HepG2 (cell line): ENCODE results near the gene POMP.

Experiments used
- ATRX ChIP-seq: sonication (generic); formaldehyde crosslinking; IDR thresholded peaks from 2 replicates; pipeline ENCODE4 v1.4.0; 2020; ENCODE audit warnings: missing genetic modification reagents, borderline replicate concordance
- FOXJ3 ChIP-seq: sonication (generic); formaldehyde crosslinking; IDR thresholded peaks from 2 replicates; pipeline ENCODE4 v1.4.0; 2020; ENCODE audit warnings: missing genetic modification reagents, mild to moderate bottlenecking, borderline replicate concordance
- HMG20B ChIP-seq: conservative IDR thresholded peaks from 2 replicates; pipeline ENCODE4 v1.6.1; 2016; ENCODE audit warnings: missing genetic modification reagents, missing compliant biosample characterization
- KMT2B ChIP-seq: IDR thresholded peaks from 2 replicates; pipeline ENCODE4 v1.6.1; 2016; ENCODE audit warnings: missing genetic modification reagents, missing compliant biosample characterization
- PRPF4 ChIP-seq: fragments of 200-400 bp; formaldehyde crosslinking; IDR thresholded peaks from 2 replicates; pipeline ENCODE4 v1.6.1; 2016; ENCODE audit warnings: low read length, low read depth; ENCODE audit not compliant: poor library complexity, severe bottlenecking
- TCF12 ChIP-seq, 2 experiments: fragments of 450-650 bp in 1 of 2; sonication (generic) in 1 of 2; formaldehyde crosslinking in 1 of 2; IDR thresholded peaks; 2 replicates each; pipeline versions ENCODE4 v1.6.1 to v1.8.0; 2017 to 2022; ENCODE audit warnings: antibody characterized with exemption in 1 of 2, mild to moderate bottlenecking in 1 of 2, missing genetic modification reagents in 1 of 2, moderate library complexity in 1 of 2
- ZIK1 ChIP-seq: sonication (generic); formaldehyde crosslinking; IDR thresholded peaks from 2 replicates; pipeline ENCODE4 v1.5.0; 2020; ENCODE audit warnings: mild to moderate bottlenecking, low read depth, missing genetic modification reagents, borderline replicate concordance
- ZNF124 ChIP-seq: sonication (generic); formaldehyde crosslinking; IDR thresholded peaks from 2 replicates; pipeline ENCODE4 v1.4.0; 2020; ENCODE audit warnings: missing genetic modification reagents
- TF ChIP-seq, protein P1 (sequence below): sonication (generic); formaldehyde crosslinking; IDR thresholded peaks from 2 replicates; pipeline ENCODE4 v1.4.0; 2020; ENCODE audit warnings: mild to moderate bottlenecking, missing genetic modification reagents

DNA sequence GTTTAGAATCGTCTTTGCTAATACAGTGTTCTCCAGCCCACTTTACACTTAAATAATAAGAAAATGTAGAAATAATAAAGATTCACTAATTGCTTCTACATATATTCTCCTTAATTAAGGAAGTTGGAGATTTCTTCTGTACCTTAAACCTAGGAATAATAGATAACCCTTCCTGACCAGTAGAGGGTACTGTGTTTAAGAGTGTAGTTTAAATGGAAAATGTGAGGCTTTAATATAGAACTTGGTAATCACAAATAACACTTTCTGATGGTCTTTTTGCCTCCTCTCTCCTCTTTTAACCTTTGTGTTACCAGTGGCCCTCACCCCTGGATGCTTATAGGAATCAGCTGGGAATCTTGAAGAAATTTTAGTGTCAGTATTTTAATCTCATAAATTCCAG lies 20.7 kb downstream of the POMP start:
- TF ChIP-seq KMT2B (no peak), TCF12 (IDR thresholded peaks at IDR 0.05) (no peak), TCF12 (CRISPR knock-in tag; IDR thresholded peaks at IDR 0.05) (no peak), PRPF4 (no peak), FOXJ3 (no peak), ZNF124 (CRISPR knock-in tag) (no peak), ATRX (CRISPR knock-in tag) (no peak), HMG20B (no peak), ZIK1 (CRISPR knock-in tag) (no peak)
- TF ChIP-seq, protein P1, sequence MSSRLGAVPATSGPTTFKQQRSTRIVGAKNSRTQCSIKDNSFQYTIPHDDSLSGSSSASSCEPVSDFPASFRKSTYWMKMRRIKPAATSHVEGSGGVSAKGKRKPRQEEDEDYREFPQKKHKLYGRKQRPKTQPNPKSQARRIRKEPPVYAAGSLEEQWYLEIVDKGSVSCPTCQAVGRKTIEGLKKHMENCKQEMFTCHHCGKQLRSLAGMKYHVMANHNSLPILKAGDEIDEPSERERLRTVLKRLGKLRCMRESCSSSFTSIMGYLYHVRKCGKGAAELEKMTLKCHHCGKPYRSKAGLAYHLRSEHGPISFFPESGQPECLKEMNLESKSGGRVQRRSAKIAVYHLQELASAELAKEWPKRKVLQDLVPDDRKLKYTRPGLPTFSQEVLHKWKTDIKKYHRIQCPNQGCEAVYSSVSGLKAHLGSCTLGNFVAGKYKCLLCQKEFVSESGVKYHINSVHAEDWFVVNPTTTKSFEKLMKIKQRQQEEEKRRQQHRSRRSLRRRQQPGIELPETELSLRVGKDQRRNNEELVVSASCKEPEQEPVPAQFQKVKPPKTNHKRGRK (CRISPR knock-in tag), result no peak
